Testis (tissue), 2 donors: Measurements from ENCODE around the gene ACLY.

ENCODE experiments used
- POLR2A ChIP-seq: fragments of 450-650 bp; IDR thresholded peaks from one replicate; pipeline ENCODE4 v1.6.1; 2017; ENCODE audit warnings: antibody characterized with exemption, mild to moderate bottlenecking, moderate library complexity
- TF ChIP-seq, protein P1 (sequence below), 3 experiments: fragments of 450-650 bp in 2 of 3; fragments of 200-600 bp in 1 of 3; sonication (generic) in 1 of 3; IDR thresholded peaks; one replicate each; pipeline ENCODE4 v1.5.1; 2016 to 2019; ENCODE audit warnings: antibody characterized with exemption in 3 of 3, mild to moderate bottlenecking in 2 of 3, moderate library complexity in 1 of 3

- TF ChIP-seq POLR2A = no peak
- TF ChIP-seq, protein P1, sequence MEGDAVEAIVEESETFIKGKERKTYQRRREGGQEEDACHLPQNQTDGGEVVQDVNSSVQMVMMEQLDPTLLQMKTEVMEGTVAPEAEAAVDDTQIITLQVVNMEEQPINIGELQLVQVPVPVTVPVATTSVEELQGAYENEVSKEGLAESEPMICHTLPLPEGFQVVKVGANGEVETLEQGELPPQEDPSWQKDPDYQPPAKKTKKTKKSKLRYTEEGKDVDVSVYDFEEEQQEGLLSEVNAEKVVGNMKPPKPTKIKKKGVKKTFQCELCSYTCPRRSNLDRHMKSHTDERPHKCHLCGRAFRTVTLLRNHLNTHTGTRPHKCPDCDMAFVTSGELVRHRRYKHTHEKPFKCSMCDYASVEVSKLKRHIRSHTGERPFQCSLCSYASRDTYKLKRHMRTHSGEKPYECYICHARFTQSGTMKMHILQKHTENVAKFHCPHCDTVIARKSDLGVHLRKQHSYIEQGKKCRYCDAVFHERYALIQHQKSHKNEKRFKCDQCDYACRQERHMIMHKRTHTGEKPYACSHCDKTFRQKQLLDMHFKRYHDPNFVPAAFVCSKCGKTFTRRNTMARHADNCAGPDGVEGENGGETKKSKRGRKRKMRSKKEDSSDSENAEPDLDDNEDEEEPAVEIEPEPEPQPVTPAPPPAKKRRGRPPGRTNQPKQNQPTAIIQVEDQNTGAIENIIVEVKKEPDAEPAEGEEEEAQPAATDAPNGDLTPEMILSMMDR (IDR thresholded peaks at IDR 0.05) = no peak
Measured at GRCh38 chr17:41932816-41933389, 14.2 kb upstream of the ACLY start.
